WERI-Rb-1 (cell line): ENCODE data around the gene MFAP3.

ENCODE experiments used
- DNase-seq: peaks from one replicate; pipeline ENCODE4 v3.0.0-alpha.2; 2020
- H3K27ac ChIP-seq: fragments of 250-450 bp; sonication (Bioruptor Pico); 2 replicates; pipeline ENCODE4 v1.5.1; 2020; ENCODE audit warnings: mild to moderate bottlenecking, moderate library complexity
- H3K27me3 ChIP-seq: fragments of 250-450 bp; sonication (Bioruptor Pico); 2 replicates; pipeline ENCODE4 v1.5.1; 2021; ENCODE audit warnings: mild to moderate bottlenecking, low read depth, moderate library complexity; ENCODE audit not compliant: insufficient read depth, severe bottlenecking
- H3K36me3 ChIP-seq: fragments of 250-450 bp; sonication (Bioruptor Pico); 2 replicates; pipeline ENCODE4 v1.5.1; 2020; ENCODE audit warnings: mild to moderate bottlenecking, moderate library complexity
- H3K4me3 ChIP-seq: 2 replicates; pipeline ENCODE4 v1.5.1; 2011; ENCODE audit warnings: low read depth, mild to moderate bottlenecking, control low read depth, low read length
- H3K9me3 ChIP-seq: fragments of 250-450 bp; sonication (Bioruptor Pico); 2 replicates; pipeline ENCODE4 v1.5.1; 2021; ENCODE audit warnings: mild to moderate bottlenecking, moderate library complexity; ENCODE audit not compliant: severe bottlenecking
- CTCF ChIP-seq: IDR thresholded peaks from 2 replicates; pipeline ENCODE4 v1.5.1; 2011; ENCODE audit warnings: low read depth, mild to moderate bottlenecking, control low read depth, inconsistent platforms, low read length

MFAP3 gene

GRCh38 chr5:154087260-154087659 is 48.5 kb downstream of the MFAP3 start:
- Histone ChIP-seq H3K4me3 (no peak overlapping the region), H3K27ac (no peak overlapping the region), H3K9me3 (no peaks in the 10 kb centered on the region), H3K36me3 (no peaks in the 10 kb centered on the region), H3K27me3 (no peaks in the 10 kb centered on the region)
- TF ChIP-seq CTCF: no peak
- peak; percentile 50 for DNase-seq

- TF ChIP-seq CTCF: no peak
- no peak overlapping the region for H3K27ac ChIP-seq
- no peaks in the 10 kb centered on the region for H3K36me3 ChIP-seq
- no peak for DNase-seq
- H3K4me3 ChIP-seq: no peak overlapping the region
- no peaks in the 10 kb centered on the region for H3K9me3 ChIP-seq
- H3K27me3 ChIP-seq: no peaks in the 10 kb centered on the region
Observed at GRCh38 chr5:154088801-154089200, 50.0 kb downstream of the MFAP3 start.

- no peak overlapping the region for H3K4me3 ChIP-seq
- H3K27me3 ChIP-seq: no peaks in the 10 kb centered on the region
- no peak for TF ChIP-seq CTCF
- no peak for DNase-seq
- no peaks in the 10 kb centered on the region for H3K9me3 ChIP-seq
- H3K36me3 ChIP-seq: no peaks in the 10 kb centered on the region
- no peak overlapping the region for H3K27ac ChIP-seq
Observed at GRCh38 chr5:154090656-154091055, 51.9 kb downstream of the MFAP3 start.

- Histone ChIP-seq H3K4me3 (no peak overlapping the region), H3K9me3 (no peaks in the 10 kb centered on the region), H3K27me3 (no peaks in the 10 kb centered on the region), H3K27ac (no peak overlapping the region), H3K36me3 (no peaks in the 10 kb centered on the region)
- no peak for TF ChIP-seq CTCF
- DNase-seq: no peak
Observed at GRCh38 chr5:154092356-154093141, 53.8 kb downstream of the MFAP3 start.

GRCh38 chr5:154093142-154093532 is 54.4 kb downstream of the MFAP3 start:
- no peak for DNase-seq
- Histone ChIP-seq H3K4me3 (no peak overlapping the region), H3K9me3 (no peaks in the 10 kb centered on the region), H3K27me3 (no peaks in the 10 kb centered on the region), H3K36me3 (no peaks in the 10 kb centered on the region), H3K27ac (no peak overlapping the region)
- TF ChIP-seq CTCF: no peak

GRCh38 chr5:154095904-154096303 is 57.1 kb downstream of the MFAP3 start:
- H3K36me3 ChIP-seq: no peaks in the 10 kb centered on the region
- no peak for DNase-seq
- H3K4me3 ChIP-seq: no peak overlapping the region
- no peak for TF ChIP-seq CTCF
- no peaks in the 10 kb centered on the region for H3K9me3 ChIP-seq
- no peaks in the 10 kb centered on the region for H3K27me3 ChIP-seq
- H3K27ac ChIP-seq: no peak overlapping the region
